PC-3 (cell line): ENCODE results near the gene ACD.

Experiments used
- CTCF ChIP-seq: fragments of 300-600 bp; sonication (generic); conservative IDR thresholded peaks from 2 replicates; pipeline ENCODE4 v1.5.1; 2017; ENCODE audit warnings: antibody characterized with exemption, low read depth, mild to moderate bottlenecking, low read length
- EZH2 ChIP-seq: fragments of 300-600 bp; sonication (generic); IDR thresholded peaks from one replicate; pipeline ENCODE4 v1.6.1; 2017; ENCODE audit warnings: antibody characterized with exemption, mild to moderate bottlenecking, low read length; ENCODE audit not compliant: unreplicated experiment
- EZH2phosphoT487 ChIP-seq: fragments of 300-600 bp; sonication (generic); IDR thresholded peaks from 2 replicates; pipeline ENCODE4 v1.6.1; 2018; ENCODE audit warnings: mild to moderate bottlenecking, antibody characterized with exemption, low read length, borderline replicate concordance

GRCh38 chr16:67608364-67608763 lies 51.7 kb downstream of the ACD start:
- no peak for TF ChIP-seq CTCF
- no peak for TF ChIP-seq EZH2
- no peak for TF ChIP-seq EZH2phosphoT487
